GM12875 (cell line): ENCODE results near the gene CXCL17.
"Not testable (repeated sequence)": the region's sequence is repeated elsewhere in the genome, so short reads cannot be mapped to it uniquely, and the experiment has no call there.

Source experiments
- H3K4me3 ChIP-seq: one replicate; pipeline ENCODE4 v1.5.1; 2011; ENCODE audit warnings: low read depth, low read length, control low read depth
- CTCF ChIP-seq: IDR thresholded peaks from 2 replicates; pipeline ENCODE4 v1.5.1; 2011; ENCODE audit warnings: low read depth, mild to moderate bottlenecking, control low read depth, inconsistent platforms, low read length, moderate library complexity, borderline replicate concordance; ENCODE audit not compliant: insufficient read depth

CXCL17 gene, protein sequence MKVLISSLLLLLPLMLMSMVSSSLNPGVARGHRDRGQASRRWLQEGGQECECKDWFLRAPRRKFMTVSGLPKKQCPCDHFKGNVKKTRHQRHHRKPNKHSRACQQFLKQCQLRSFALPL

DNA sequence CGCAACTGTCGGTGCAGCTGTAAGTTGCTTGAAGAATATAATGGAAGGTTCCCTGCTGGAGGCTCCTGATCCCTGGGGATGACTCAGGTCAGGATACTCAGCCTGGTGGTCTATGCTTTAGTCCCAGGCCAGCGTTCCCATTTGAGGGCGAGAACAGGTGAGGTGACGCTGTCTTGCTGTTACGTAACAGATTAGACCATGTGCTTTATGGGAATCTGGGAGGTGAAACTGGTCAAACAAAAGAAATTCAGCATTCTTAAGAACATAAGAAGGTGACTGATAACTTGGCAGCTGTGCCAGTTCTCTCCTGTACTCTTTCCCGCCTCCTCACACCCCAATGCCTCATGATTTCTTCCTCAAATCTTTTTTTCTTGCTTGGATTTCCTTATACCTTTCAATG, at the start of gene CXCL17:
CXCL17 (minus strand) TSS at position 114 of the 400 bp plus-strand sequence. CDS start 114 bp downstream, outside the sequence.
- no peak for TF ChIP-seq CTCF
- H3K4me3 ChIP-seq, result no peak within 1 kb of the TSS

- no peak for TF ChIP-seq CTCF
- H3K4me3 ChIP-seq, result no peak overlapping the region
Measured at GRCh38 chr19:42488783-42489521, 46.2 kb upstream of the CXCL17 start.

GRCh38 chr19:42487798-42488178, 45.0 kb upstream of the CXCL17 start:
- no peak for TF ChIP-seq CTCF
- H3K4me3 ChIP-seq, result no peak overlapping the region

DNA sequence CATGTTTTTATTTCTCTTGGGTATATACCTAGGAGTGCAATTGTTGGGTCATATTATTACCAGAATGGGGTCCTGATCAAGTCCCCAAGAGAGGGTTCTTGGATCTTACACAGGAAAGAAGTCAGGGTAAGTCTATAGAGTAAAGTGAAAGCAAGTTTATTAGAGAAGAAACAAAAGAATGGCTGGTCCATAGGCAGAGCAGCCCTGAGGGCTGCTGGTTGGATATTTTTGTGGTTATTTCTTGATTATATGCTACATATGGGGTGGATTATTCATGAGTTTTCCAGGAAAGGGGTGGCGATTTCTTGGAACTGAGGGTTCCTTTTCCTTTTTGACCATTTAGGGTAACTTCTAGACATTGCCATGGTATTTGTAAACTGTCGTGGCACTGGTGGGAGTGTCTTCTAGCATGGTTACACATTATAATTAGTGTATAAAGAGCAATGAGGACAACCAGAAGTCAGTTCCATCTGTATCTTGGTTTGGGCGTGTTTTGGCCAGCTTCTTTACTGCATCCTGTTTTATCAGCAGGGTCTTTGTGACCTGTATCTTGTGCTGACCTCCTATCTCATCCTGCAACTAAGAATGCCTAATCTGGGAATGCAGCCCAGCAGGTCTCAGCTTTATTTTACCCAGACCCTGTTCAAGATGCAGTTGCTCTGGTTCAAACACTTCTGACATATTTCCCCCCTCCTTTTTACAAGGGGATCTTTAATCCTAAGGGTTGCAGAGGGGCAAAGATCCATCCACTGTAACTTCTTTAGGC, 44.5 kb upstream of the CXCL17 start:
- TF ChIP-seq CTCF, result no peak

GRCh38 chr19:42485036-42485435, 42.3 kb upstream of the CXCL17 start:
- not testable (repeated sequence) for H3K4me3 ChIP-seq

More for the DNA sequence above, 44.5 kb upstream of the CXCL17 start:
- no peak overlapping the region for H3K4me3 ChIP-seq

- no peak for TF ChIP-seq CTCF
- no peak overlapping the region for H3K4me3 ChIP-seq
Measured at GRCh38 chr19:42480335-42481095, 37.8 kb upstream of the CXCL17 start.

DNA sequence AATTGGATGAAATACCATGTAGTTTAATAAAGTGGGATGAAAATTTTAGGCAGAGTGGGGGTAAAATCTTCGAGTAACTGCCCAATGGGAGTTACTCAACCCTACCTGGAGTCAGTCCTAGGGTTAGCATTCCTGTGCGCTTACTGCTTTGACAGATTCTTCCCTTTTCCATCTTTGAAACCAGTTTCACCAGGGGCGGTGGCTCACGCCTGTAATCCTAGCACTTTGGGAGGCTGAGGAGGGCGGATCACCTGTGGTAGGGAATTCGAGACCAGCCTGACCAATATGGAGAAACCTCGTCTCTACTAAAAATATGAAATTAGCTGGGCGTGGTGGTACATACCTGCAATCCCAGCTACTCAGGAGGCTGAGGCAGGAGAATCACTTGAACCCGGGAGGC, 37.0 kb upstream of the CXCL17 start:
- H3K4me3 ChIP-seq, result no peak overlapping the region
- no peak for TF ChIP-seq CTCF
